Endodermal cell (in vitro differentiated cells): Measurements from ENCODE around the gene LMBR1L. TPM values are rescaled to one million over a fixed set of nuclear protein-coding genes. Genes with fewer than 3 reads are reported as not detected.
A peak's percentile ranks its signal among the peaks of the same experiment; 100 is the strongest.

Experiments used
- DNase-seq: peaks from one replicate; pipeline ENCODE4 v3.0.0-alpha.2; 2017
- H3K27ac ChIP-seq: 2 replicates; pipeline ENCODE4 v1.5.1; 2013; ENCODE audit warnings: mild to moderate bottlenecking, low read depth, low read length, moderate library complexity
- H3K27me3 ChIP-seq: 2 replicates; pipeline ENCODE4 v1.6.1; 2013; ENCODE audit warnings: mild to moderate bottlenecking, low read length, moderate library complexity; ENCODE audit not compliant: insufficient read depth, control insufficient read depth, poor library complexity, severe bottlenecking
- H3K36me3 ChIP-seq: 2 replicates; pipeline ENCODE4 v1.7.0; 2013; ENCODE audit warnings: mild to moderate bottlenecking, low read length, moderate library complexity; ENCODE audit not compliant: control insufficient read depth, insufficient read depth
- H3K4me1 ChIP-seq: one replicate; pipeline ENCODE4 v1.7.0; 2013; ENCODE audit warnings: low read length; ENCODE audit not compliant: control insufficient read depth, insufficient read depth
- H3K4me3 ChIP-seq: 2 replicates; pipeline ENCODE4 v1.5.1; 2013; ENCODE audit warnings: mild to moderate bottlenecking, low read length, moderate library complexity
- H3K9ac ChIP-seq: 2 replicates; pipeline ENCODE4 v1.6.1; 2013; ENCODE audit warnings: mild to moderate bottlenecking, low read length, moderate library complexity; ENCODE audit not compliant: poor library complexity, severe bottlenecking; ENCODE audit errors: extremely low read depth
- H3K9me3 ChIP-seq: 2 replicates; pipeline ENCODE4 v1.6.1; 2013; ENCODE audit warnings: mild to moderate bottlenecking, low read length, moderate library complexity; ENCODE audit not compliant: control insufficient read depth
- H3K27ac Mint-ChIP-seq: 2 replicates; pipeline ENCODE4 v1.8.0; 2020; ENCODE audit warnings: mixed read lengths
- H3K27me3 Mint-ChIP-seq: 2 replicates; pipeline ENCODE4 v1.8.0; 2021; ENCODE audit warnings: mild to moderate bottlenecking, mixed read lengths; ENCODE audit not compliant: insufficient read depth
- H3K36me3 Mint-ChIP-seq: 2 replicates; pipeline ENCODE4 v1.8.0; 2020; ENCODE audit warnings: low read depth, mixed read lengths
- H3K4me1 Mint-ChIP-seq: 2 replicates; pipeline ENCODE4 v1.8.0; 2020; ENCODE audit warnings: mixed read lengths
- H3K4me3 Mint-ChIP-seq: 2 replicates; pipeline ENCODE4 v1.8.0; 2020; ENCODE audit warnings: mild to moderate bottlenecking, moderate library complexity, mixed read lengths
- H3K9me3 Mint-ChIP-seq: 2 replicates; pipeline ENCODE4 v1.8.0; 2020; ENCODE audit warnings: mild to moderate bottlenecking, mixed read lengths
- CTCF ChIP-seq: fragments of 200-600 bp; sonication (generic); conservative IDR thresholded peaks from 2 replicates; pipeline ENCODE4 v1.5.0; 2021; ENCODE audit warnings: antibody characterized with exemption, mild to moderate bottlenecking
- WGBS, 2 experiments: methylation state at CpG; one replicate each; pipeline versions ENCODE4 v1.1.5 to v1.1.7; 2013; ENCODE audit warnings: missing lambda C conversion rate in 2 of 2, mixed read lengths in 1 of 2; ENCODE audit not compliant: insufficient coverage in 1 of 2, insufficient read length in 1 of 2; 5-methylcytosine and 5-hydroxymethylcytosine counted together
- total RNA-seq, 2 donors: library from RNA; stranded (reverse); fragmentation: NEBNext Ultra II Directional in 1 of 2; extraction: Animal tissue kit (Norgen Biotek cat#: 25700) in 1 of 2; gene quantifications; 2 replicates in 1 of 2; 3 replicates in 1 of 2; pipeline ENCODE4 v1.2.1, GENCODE V29; 2021

The LMBR1L gene
- total RNA-seq, 2 donors from 2014 or later, result 89.5 to 98.6 TPM

GRCh38 chr12:49093792-49094159 lies 16.9 kb downstream of the LMBR1L start:
- H3K4me3 Mint-ChIP-seq, result no peak overlapping the region
- no peak overlapping the region for H3K9ac ChIP-seq
- TF ChIP-seq CTCF, result no peak
- H3K36me3 ChIP-seq, result peaks cover 22% of the 10 kb centered on the region
- H3K27me3 Mint-ChIP-seq, result peaks cover 70% of the 10 kb centered on the region
- peaks cover 70% of the 10 kb centered on the region for H3K27me3 ChIP-seq
- peaks cover 9% of the 10 kb centered on the region for H3K4me1 ChIP-seq
- 29 to 30% methylated on average over 2 to 9 of the region's 9 CpGs for WGBS, 2 experiments
- no peaks in the 10 kb centered on the region for H3K9me3 ChIP-seq
- no peak overlapping the region for H3K27ac Mint-ChIP-seq
- peaks cover 8% of the 10 kb centered on the region for H3K4me1 Mint-ChIP-seq
- peak; percentile 67 for DNase-seq
- peaks cover 33% of the 10 kb centered on the region for H3K36me3 Mint-ChIP-seq
- no peaks in the 10 kb centered on the region for H3K9me3 Mint-ChIP-seq
- H3K4me3 ChIP-seq, result no peak overlapping the region
- H3K27ac ChIP-seq, result no peak overlapping the region

- H3K4me3 Mint-ChIP-seq, result no peak overlapping the region
- WGBS, 2 experiments, result 31 to 80% methylated on average over 2 to 3 of the region's 4 CpGs
- peaks cover 9% of the 10 kb centered on the region for H3K4me1 ChIP-seq
Measured at GRCh38 chr12:49092816-49093406, 17.7 kb downstream of the LMBR1L start.

GRCh38 chr12:49092086-49092815 lies 18.4 kb downstream of the LMBR1L start:
- Histone ChIP-seq H3K4me3 (peak overlapping the region; percentile 50), H3K9me3 (no peaks in the 10 kb centered on the region), H3K27me3 (peaks cover 85% of the 10 kb centered on the region), H3K36me3 (peaks cover 9% of the 10 kb centered on the region), H3K9ac (no peak overlapping the region), H3K27ac (no peak overlapping the region), H3K4me1 (peaks cover 9% of the 10 kb centered on the region)
- H3K36me3 Mint-ChIP-seq, result peaks cover 18% of the 10 kb centered on the region
- peaks cover 18% of the 10 kb centered on the region for H3K4me1 Mint-ChIP-seq
- TF ChIP-seq CTCF, result peak; percentile 69
- 8 to 9% methylated on average over 10 to 30 of the region's 32 CpGs for WGBS, 2 experiments
- H3K27ac Mint-ChIP-seq, result no peak overlapping the region
- H3K27me3 Mint-ChIP-seq, result peaks cover 85% of the 10 kb centered on the region
- DNase-seq, result peak; percentile 92
- H3K9me3 Mint-ChIP-seq, result no peaks in the 10 kb centered on the region
- H3K4me3 Mint-ChIP-seq, result peak overlapping the region; percentile 25

More at GRCh38 chr12:49092816-49093406, 17.7 kb downstream of the LMBR1L start:
- H3K27me3 Mint-ChIP-seq, result peaks cover 79% of the 10 kb centered on the region
- Histone ChIP-seq H3K27me3 (peaks cover 78% of the 10 kb centered on the region), H3K27ac (no peak overlapping the region), H3K36me3 (peaks cover 16% of the 10 kb centered on the region), H3K9me3 (no peaks in the 10 kb centered on the region), H3K9ac (no peak overlapping the region), H3K4me3 (no peak overlapping the region)
- H3K9me3 Mint-ChIP-seq, result no peaks in the 10 kb centered on the region
- peaks cover 25% of the 10 kb centered on the region for H3K36me3 Mint-ChIP-seq
- H3K27ac Mint-ChIP-seq, result no peak overlapping the region
- DNase-seq, result no peak
- no peak for TF ChIP-seq CTCF
- peaks cover 15% of the 10 kb centered on the region for H3K4me1 Mint-ChIP-seq
